Activated CD8-positive, alpha-beta memory T cell treated with anti-CD3 and anti-CD28 coated beads for 4 hours (primary cell): ENCODE results near the gene CAMK2A.

ENCODE experiments used
- DNase-seq, 2 donors: peaks; one replicate each; pipeline ENCODE4 v3.0.0-alpha.2; 2020; ENCODE audit warnings: low read depth in 2 of 2

Gene CAMK2A

DNA sequence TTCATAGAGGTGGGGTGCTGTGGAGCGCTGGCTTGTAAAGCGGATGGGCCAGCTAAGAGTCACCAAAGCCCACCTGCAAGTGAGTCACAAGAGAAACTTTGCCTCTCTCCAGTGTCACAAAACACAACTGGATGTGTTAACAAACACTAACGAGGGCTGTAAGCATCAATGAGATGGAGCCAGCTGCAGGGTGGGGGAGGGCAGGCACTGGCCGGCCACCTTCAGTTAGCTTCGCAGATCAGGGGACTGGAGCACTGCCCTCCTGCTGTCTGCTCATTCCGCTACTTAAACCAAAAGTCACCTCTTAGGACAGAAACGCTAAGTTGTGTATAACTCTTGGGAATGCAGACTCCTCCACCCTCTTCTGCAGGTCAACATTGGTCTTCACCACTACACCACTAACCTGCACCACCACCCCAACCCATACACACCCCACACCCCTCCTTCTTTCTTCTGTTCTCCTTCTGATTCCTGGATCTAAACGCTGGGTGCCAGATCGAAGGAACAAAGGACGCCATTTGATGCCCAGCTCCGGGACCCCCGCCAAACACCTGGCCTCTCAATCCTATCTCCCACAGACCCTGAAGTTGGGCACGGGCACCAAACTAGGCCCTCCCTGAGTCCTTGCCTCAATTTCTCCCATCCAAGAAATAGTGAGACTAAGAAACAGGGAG lies 11.1 kb upstream of the CAMK2A start:
- DNase-seq, result no peak

DNA sequence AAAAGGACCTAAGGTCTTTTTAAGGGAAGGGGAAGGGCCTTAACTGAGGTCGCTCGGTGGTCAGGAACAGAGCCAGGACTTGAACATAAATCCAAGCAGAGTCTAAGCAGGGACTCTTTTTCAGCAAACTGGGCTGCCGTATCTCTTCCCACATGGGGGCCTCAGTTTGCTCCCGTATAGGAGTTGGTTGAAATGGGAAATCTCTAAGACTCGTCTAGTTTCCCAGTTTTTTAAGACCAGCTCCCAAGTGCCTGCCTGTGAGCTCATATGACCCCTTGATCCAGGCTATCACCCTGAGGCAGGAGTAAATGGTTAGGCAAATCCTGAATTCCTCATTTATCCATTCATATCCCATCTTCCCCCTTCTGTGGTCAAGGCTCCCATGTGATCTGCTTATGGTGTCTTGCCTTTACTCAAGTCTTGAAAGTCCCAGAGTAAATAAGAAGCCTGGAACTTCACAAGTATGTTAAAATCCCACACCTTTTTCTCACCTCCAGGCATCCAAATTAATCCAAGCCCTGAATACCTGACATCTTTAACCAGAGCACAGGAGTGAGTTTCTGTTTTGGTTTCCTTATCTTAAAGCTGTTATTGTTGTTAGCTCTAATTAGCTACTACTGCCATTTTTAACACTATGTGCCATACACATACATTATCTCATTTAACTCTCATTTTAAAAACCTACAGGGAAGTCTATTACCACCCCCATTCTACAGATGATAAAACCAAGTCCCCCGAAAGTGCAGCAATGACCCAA lies 10.2 kb upstream of the CAMK2A start:
- no peak for DNase-seq

DNA sequence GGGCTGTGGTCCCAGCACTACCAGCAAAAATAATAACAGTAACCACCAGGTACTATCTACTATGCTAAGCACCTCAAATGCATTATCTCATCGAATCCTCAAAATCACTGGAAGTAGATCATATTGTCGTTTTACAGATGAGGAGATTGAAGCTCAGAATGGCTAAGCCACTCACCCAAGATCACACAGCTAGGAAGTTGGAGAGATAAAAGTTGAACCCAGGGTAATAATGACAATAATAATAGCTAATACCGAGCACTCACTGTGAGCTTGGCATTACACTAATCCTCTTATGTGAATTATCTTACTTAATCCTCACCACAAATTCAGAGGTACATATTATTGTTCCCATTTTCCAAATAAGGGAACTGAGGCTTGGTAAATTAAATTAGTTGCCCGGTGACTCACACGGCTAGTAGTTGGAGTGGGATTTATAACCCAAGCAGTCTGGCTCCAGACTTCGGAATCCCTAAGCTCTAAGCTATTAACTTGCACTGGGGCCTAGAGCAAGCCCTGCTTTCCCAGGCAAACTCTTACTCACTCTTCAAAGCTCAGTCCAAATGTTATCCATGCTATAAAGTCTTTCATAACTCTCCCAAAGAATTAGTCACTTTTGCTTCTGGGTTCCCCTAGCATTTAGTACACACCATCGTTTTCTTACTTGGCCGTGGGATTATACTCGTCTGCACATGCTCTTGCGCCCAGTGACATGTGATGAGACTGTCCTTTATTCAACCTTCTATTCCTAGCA lies 9.3 kb upstream of the CAMK2A start:
- no peak for DNase-seq

- DNase-seq, result no peak
Measured at GRCh38 chr5:150297934-150298595, 8.5 kb upstream of the CAMK2A start.

- DNase-seq, result no peak
Measured at GRCh38 chr5:150297236-150297890, 7.8 kb upstream of the CAMK2A start.

DNA sequence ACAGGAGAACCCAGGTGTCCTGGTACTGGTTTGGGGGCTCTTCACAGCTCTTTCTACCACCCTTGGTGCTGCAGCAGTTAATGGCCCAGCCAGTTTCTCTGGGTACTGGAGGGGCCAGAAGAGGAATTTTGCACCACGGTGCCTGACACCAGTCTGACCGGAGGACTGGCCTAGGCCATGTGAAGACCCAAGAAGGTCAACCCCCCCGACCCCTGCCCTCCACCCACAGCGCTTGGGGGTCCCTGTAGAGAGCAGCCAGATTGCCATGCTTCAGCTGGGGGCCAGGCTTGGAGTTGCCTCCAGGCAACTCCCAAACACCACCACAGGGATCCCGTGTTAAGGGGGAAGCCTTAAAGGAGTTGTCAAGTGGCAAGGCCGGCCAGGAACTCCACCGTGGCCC lies 6.9 kb upstream of the CAMK2A start:
- no peak for DNase-seq

DNA sequence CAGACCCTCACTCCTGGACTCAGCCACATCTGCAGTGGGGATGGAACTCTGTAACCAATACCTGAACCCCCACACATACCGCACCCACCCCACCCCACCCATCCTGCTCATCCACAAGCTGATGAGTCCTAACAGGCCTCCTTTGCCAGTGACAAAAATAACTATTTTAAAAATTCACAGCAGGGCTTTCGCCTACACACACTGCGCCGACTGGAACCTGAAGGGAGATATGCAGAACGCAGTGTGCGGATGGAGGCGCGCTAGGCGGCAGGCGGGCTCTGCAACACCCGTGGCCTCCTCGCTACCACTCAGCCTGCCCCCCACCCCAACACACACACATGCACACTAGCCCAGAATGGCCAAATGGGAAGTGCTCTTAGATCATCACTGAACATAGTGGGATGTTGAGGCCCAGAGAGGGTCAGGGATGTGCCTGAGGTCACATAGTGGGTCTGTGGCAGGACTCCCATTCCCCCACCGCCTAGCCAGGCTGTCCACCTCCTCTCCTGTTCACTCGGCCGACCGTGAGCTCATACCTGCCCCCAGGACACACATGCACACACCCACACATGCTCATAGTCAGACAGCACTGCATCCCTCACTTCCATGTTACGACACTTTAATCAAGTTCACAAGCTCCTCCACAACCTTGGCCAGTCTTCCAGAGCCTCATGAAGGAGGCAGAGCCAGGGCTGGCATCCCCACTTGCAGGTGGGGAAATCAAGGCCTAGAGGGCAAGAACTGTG lies 6.3 kb upstream of the CAMK2A start:
- DNase-seq, result no peak

- no peak for DNase-seq
Measured at GRCh38 chr5:150295172-150295634, 5.6 kb upstream of the CAMK2A start.

DNA sequence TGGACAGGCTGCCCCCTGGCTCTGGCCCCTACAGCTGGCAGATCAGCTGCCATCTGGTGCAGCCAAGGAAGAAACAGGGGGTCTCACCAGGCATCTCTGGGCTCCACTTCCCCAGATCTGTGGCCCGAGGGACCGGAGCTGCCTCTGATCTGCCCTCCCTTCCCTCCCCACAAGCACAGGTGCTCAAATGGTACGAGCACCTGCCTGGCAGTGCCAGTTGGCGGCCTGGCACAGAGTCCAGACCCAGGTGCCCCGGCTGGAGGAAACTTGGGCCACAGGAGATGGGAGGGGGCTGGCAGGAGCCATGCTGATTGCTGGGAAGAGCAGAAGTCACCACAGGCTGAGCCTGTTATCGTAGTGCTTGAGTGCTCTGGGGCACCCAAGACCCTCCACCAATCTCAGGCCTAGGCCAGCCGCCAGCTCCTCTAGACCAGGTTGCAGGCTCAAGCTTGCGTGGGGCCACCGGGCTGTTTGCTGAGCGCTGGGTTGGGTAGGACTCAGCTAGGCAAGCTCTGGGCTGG lies 5.0 kb upstream of the CAMK2A start:
- no peak for DNase-seq

DNA sequence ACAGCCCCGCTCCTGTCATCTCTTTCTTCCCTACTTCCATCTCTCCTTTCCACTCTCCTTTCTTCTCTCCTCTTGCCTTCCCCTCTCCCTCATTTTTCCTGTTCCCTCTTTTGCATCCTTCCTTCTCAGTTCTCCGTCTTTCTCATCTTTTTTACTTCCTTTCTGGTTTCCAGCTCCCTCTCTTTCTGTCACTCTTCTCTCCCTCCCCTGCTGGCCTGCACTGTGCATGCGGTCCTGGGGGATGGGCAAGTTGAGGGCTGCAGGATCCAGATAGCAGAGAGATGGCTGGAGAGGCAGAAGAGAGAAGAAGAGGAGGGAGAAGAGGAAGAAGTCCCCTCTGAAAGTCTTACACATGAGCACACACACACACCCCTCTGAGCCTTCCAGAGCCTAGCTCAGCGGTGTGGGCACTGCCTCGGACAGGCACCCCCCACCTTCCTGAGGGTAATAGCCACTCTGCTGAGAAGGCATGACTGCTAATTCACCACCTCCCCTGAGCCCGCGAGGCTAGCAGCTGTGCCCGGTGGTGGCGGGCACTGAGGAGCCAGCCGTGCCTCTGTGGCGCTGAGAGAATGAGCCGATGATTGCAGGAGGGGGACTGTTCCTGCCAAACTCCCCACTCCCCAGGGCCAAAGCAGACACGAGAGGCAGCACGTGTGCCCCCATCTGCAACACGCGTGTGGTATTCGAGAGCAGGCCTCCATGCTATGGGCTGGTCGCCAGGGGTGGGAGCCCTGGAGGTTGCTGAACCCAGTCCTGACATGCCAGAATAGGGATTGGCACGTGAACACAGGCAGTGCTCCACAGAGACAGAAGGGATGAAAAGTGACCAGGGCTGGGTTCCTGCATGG lies 3.7 kb upstream of the CAMK2A start:
- no peak for DNase-seq

GRCh38 chr5:150291388-150292385 lies 2.1 kb upstream of the CAMK2A start:
- no peak for DNase-seq

DNA sequence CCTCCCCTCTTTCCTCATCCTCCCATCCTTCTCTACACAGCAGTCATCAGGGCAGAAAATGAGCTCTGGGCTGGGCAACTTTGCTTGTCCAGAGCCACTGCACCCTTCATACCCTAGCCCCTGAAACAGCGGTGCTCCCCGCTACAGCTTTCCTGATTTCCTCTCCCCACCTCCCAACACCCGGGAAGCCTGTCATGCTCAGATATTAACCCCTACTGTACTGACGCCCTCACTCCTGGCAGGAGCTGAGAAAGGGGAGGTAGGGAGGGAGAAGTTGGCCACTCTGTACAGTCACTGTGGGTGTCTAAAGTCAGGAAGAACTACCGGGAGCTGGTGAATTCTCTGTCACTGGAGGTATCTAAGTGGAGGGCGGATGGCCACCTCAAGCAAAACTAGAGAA lies 782 bp downstream of the CAMK2A start:
- no peak for DNase-seq

GRCh38 chr5:150288361-150288760 lies 1.2 kb downstream of the CAMK2A start:
- no peak for DNase-seq

DNA sequence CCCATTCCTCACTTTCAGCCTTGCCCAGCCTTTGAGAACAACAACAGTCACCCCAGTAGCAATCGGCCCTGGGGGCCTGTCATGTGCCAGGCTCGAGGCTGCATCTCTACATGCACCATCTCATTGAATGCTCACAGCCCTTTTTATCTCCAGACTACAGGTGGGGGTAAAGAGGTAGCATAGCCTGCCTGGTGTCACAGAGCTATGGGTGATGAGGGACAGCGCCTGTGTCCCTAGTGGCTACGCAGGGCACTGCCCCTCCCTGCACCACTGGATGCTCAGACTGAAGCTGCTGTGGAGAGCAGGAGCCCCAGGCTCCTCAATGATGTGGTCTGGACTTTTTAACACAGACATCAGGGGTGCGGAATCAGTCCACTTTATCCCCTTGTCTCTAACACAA lies 2.8 kb downstream of the CAMK2A start:
- no peak for DNase-seq

DNA sequence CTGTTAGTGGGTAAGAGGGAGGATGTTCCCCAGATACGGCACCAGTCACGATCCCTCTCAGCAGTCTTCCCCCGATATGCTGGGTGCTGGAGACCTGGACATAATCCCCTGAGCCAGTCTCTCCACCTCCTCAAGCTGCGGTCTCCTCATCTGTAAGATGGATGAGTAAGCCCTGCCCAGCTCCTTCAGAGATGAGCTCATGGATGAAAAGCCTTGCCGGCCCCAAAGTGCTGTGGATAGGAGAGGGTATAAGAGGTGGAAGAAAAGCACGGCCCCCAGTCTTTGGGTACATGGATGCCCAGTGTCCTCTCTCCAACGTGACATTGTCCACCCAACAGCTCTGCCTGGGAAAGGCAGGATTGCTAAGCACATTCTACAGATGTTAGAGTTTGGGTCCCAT lies 4.5 kb downstream of the CAMK2A start:
- DNase-seq, result no peak

DNA sequence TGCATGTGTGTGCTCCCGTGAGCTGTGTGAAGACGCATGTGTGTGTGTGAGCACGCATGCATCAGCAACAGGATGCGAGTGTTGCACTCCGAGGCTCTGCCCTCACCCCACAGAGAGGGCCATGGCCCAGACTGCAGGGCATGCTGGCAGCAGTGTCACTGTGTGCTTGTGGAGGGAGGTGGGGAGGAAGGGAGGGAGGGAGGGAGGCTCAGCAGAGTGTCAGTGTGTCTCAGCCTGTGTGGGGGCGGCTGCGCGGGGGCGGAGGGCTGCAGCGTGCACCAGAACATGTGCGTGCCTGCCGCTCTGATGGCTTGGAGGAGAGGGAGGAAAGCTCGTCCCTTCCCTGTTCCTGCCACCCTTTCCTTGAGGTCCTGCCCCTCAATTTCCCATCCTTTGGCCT lies 5.3 kb downstream of the CAMK2A start:
- DNase-seq, result no peak

- no peak for DNase-seq
Measured at GRCh38 chr5:150283904-150284303, 5.7 kb downstream of the CAMK2A start.

DNA sequence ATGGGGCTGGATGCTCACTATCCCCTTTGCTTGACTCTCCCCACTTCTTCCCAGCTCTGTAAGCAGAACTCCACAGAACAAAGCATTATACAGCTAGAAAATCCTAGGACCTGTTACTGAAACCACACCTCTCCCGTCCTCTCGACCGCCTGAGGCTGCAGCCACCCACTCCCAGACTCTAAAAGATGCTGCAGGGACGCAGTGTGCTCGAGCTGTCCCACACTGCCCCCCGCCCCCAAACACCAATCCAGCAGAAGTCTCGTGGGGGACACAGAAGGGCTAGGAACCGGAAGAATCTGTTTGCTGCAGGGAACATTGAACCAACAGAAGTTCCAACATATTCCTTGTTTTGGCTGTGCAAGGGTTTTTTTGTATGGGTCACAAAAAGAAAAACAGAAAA lies 7.6 kb downstream of the CAMK2A start:
- DNase-seq, result no peak
